ENCODE results near the gene POLR1D.

DNA sequence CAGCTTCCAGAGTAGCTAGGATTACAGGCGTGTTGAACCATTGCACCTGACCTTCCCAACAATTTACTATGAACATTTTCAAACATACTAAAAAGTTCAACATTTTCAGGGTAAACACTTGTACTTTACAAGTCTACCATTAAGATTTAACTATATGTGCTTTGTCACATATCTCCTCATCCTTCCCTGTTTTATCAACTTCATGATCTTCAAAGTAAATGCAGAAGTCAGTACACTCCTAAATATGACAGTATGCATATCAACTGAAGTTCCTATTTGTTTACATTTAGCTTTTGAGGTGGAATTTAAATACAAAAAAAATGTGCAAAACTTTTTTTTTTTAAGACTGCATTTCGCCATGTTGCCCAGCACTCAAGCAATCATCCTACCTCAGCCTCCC is 19.9 kb upstream of the POLR1D start:
- TF ChIP-seq POLR2AphosphoS5 (IDR thresholded peaks at IDR 0.05; ENCODE audit: low read depth, low read length) (no peak), CTCF (IDR thresholded peaks at IDR 0.05) (no peak), SIN3A (IDR thresholded peaks at IDR 0.05; ENCODE audit: borderline replicate concordance, insufficient read depth, low read depth, low read length) (no peak)
- TF ChIP-seq, protein P1, sequence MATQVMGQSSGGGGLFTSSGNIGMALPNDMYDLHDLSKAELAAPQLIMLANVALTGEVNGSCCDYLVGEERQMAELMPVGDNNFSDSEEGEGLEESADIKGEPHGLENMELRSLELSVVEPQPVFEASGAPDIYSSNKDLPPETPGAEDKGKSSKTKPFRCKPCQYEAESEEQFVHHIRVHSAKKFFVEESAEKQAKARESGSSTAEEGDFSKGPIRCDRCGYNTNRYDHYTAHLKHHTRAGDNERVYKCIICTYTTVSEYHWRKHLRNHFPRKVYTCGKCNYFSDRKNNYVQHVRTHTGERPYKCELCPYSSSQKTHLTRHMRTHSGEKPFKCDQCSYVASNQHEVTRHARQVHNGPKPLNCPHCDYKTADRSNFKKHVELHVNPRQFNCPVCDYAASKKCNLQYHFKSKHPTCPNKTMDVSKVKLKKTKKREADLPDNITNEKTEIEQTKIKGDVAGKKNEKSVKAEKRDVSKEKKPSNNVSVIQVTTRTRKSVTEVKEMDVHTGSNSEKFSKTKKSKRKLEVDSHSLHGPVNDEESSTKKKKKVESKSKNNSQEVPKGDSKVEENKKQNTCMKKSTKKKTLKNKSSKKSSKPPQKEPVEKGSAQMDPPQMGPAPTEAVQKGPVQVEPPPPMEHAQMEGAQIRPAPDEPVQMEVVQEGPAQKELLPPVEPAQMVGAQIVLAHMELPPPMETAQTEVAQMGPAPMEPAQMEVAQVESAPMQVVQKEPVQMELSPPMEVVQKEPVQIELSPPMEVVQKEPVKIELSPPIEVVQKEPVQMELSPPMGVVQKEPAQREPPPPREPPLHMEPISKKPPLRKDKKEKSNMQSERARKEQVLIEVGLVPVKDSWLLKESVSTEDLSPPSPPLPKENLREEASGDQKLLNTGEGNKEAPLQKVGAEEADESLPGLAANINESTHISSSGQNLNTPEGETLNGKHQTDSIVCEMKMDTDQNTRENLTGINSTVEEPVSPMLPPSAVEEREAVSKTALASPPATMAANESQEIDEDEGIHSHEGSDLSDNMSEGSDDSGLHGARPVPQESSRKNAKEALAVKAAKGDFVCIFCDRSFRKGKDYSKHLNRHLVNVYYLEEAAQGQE (IDR thresholded peaks at IDR 0.05; ENCODE audit: insufficient read depth in 1 of 2, low read depth in 2 of 2, low read length in 1 of 2), result no peak

All from Panc1 (cell line).